Smooth muscle cell (in vitro differentiated cells): ENCODE results near the gene HOXA11. TPM values are rescaled to one million over a fixed set of nuclear protein-coding genes. Genes with fewer than 3 reads are reported as not detected.

Experiments used
- DNase-seq: peaks from one replicate; lab custom pipeline; 2025; ENCODE audit not compliant: unreplicated experiment; lab: John Stamatoyannopoulos, UW
- H2AFZ ChIP-seq: fragments of 200-600 bp; sonication (generic); 2 replicates; pipeline ENCODE4 v1.6.0; 2016; ENCODE audit warnings: antibody characterized with exemption, low read depth, mild to moderate bottlenecking
- H3F3A ChIP-seq: fragments of 200-600 bp; sonication (generic); 2 replicates; pipeline ENCODE4 v1.6.0; 2017; ENCODE audit warnings: antibody characterized with exemption, low read depth
- H3K27ac ChIP-seq: fragments of 200-600 bp; sonication (generic); 2 replicates; pipeline ENCODE4 v1.5.1; 2016; ENCODE audit warnings: low read depth, mild to moderate bottlenecking
- H3K27me3 ChIP-seq: fragments of 200-600 bp; sonication (generic); 2 replicates; pipeline ENCODE4 v1.6.1; 2016; ENCODE audit warnings: low read depth, mild to moderate bottlenecking
- H3K36me3 ChIP-seq: fragments of 200-600 bp; sonication (generic); 2 replicates; pipeline ENCODE4 v1.5.1; 2016; ENCODE audit warnings: low read depth
- H3K4me1 ChIP-seq: fragments of 200-600 bp; sonication (generic); 2 replicates; pipeline ENCODE4 v1.5.1; 2016; ENCODE audit warnings: low read depth
- H3K4me2 ChIP-seq: fragments of 200-600 bp; sonication (generic); 2 replicates; pipeline ENCODE4 v1.6.0; 2016; ENCODE audit warnings: mild to moderate bottlenecking
- H3K4me3 ChIP-seq: fragments of 200-600 bp; sonication (generic); 2 replicates; pipeline ENCODE4 v1.5.1; 2016; ENCODE audit warnings: mild to moderate bottlenecking
- H3K79me2 ChIP-seq: fragments of 200-600 bp; sonication (generic); 2 replicates; pipeline ENCODE4 v1.6.0; 2016; ENCODE audit warnings: low read depth, mild to moderate bottlenecking
- H3K9ac ChIP-seq: fragments of 200-600 bp; sonication (generic); 2 replicates; pipeline ENCODE4 v1.6.0; 2016; ENCODE audit warnings: low read depth
- H3K9me3 ChIP-seq: fragments of 200-600 bp; sonication (generic); replicated peaks from 2 replicates; pipeline ENCODE4 v1.5.1; 2016; ENCODE audit warnings: low read depth
- H4K20me1 ChIP-seq: fragments of 200-600 bp; sonication (generic); 2 replicates; pipeline ENCODE4 v1.6.0; 2016; ENCODE audit warnings: low read depth
- CTCF ChIP-seq: fragments of 200-600 bp; sonication (generic); IDR thresholded peaks from 2 replicates; pipeline ENCODE4 v1.5.1; 2017; ENCODE audit warnings: borderline replicate concordance, mild to moderate bottlenecking, antibody characterized with exemption; ENCODE audit not compliant: insufficient read depth, poor library complexity, severe bottlenecking
- WGBS: methylation state at CpG from one replicate; pipeline ENCODE4 v1.1.7; 2016; ENCODE audit warnings: low lambda C conversion rate; 5-methylcytosine and 5-hydroxymethylcytosine counted together
- polyA plus RNA-seq: library from polyadenylated mRNA; unstranded; fragments of >200 nt; fragmentation: Nextera tagmentation; extraction: Ambion mirVana; gene quantifications from 2 replicates; pipeline ENCODE4 v1.2.1, GENCODE V29; 2016
- total RNA-seq: library from RNA; depleted of rRNA; stranded (reverse); fragments of >200 nt; gene quantifications from 2 replicates; pipeline ENCODE4 v1.2.3, GENCODE V29; 2014

The HOXA11 gene
- total and polyA plus RNA-seq, 2 experiments from 2014 or later = 20.3 to 27.7 TPM

GRCh38 chr7:27172823-27173510, 12.1 kb downstream of the HOXA11 start:
- Histone ChIP-seq H3K9me3 (no peaks in the 10 kb centered on the region), H2AFZ (no peak overlapping the region), H3K79me2 (peaks cover 100% of the 10 kb centered on the region), H3K4me2 (peak overlapping the region; percentile 89), H3K9ac (peak overlapping the region; percentile 88), H3K27ac (peak overlapping the region; percentile 95), H3F3A (peaks cover 7% of the 10 kb centered on the region), H3K36me3 (no peaks in the 10 kb centered on the region), H3K4me3 (peak overlapping the region; percentile 67), H3K27me3 (peaks cover 25% of the 10 kb centered on the region), H3K4me1 (no peaks in the 10 kb centered on the region), H4K20me1 (peaks cover 35% of the 10 kb centered on the region)
- under 1% methylated on average over 40 of the region's 58 CpGs for WGBS
- DNase-seq = no peak
- no peak for TF ChIP-seq CTCF

GRCh38 chr7:27172315-27172774, 12.7 kb downstream of the HOXA11 start:
- Histone ChIP-seq H2AFZ (no peak overlapping the region), H3K79me2 (peaks cover 100% of the 10 kb centered on the region), H3F3A (peaks cover 7% of the 10 kb centered on the region), H3K9ac (peak overlapping the region; percentile 88), H3K27ac (peak overlapping the region; percentile 95), H3K36me3 (no peaks in the 10 kb centered on the region), H3K4me1 (no peaks in the 10 kb centered on the region), H3K27me3 (peaks cover 30% of the 10 kb centered on the region), H3K4me2 (peak overlapping the region; percentile 89), H3K4me3 (peak overlapping the region; percentile 67), H3K9me3 (no peaks in the 10 kb centered on the region), H4K20me1 (peaks cover 35% of the 10 kb centered on the region)
- DNase-seq = no peak
- no peak for TF ChIP-seq CTCF
- 6% methylated on average over 10 of the region's 10 CpGs for WGBS

DNA sequence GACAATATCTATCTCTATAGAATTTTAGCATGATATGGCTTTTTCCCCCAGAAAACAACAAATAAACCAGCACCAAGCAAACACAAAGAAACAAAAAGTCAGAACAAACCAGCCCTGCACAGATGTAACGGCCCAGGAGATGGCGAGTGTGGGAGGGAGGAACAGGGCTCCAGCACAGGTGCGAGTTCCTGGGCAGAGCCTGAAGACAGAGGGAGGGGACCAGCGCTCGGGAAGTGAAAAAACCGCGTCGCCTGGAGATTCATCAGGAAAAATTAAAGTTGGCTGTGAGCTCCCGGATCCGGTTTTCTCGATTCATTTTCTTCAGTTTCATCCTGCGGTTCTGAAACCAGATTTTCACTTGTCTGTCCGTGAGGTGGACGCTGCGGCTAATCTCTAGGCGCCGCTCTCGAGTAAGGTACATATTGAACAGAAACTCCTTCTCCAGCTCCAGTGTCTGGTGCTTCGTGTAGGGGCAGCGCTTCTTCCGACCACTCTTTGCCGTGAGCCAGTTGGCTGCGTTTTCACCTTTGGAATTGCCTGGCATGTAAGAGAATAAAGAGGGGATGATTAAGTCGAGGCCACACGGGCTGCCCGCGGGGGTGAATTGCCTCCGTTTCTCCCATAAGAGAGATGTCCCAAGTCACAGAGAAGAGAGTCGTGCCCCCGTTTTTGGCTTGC, 13.3 kb downstream of the HOXA11 start:
- Histone ChIP-seq H3K4me1 (no peaks in the 10 kb centered on the region), H3K9me3 (no peaks in the 10 kb centered on the region), H3K9ac (peak overlapping the region; percentile 88), H3K27ac (peak overlapping the region; percentile 95), H4K20me1 (peaks cover 35% of the 10 kb centered on the region), H3K79me2 (peaks cover 100% of the 10 kb centered on the region), H3K4me3 (peak overlapping the region; percentile 67), H2AFZ (no peak overlapping the region), H3K27me3 (peaks cover 36% of the 10 kb centered on the region), H3F3A (peaks cover 7% of the 10 kb centered on the region), H3K36me3 (no peaks in the 10 kb centered on the region), H3K4me2 (peak overlapping the region; percentile 89)
- DNase-seq = no peak
- TF ChIP-seq CTCF = no peak
- 8% methylated on average over 30 of the region's 30 CpGs for WGBS

GRCh38 chr7:27171325-27171636, 13.8 kb downstream of the HOXA11 start:
- no peak overlapping the region for H2AFZ ChIP-seq
- H3K36me3 ChIP-seq = no peaks in the 10 kb centered on the region
- no peaks in the 10 kb centered on the region for H3K4me1 ChIP-seq
- H3K9me3 ChIP-seq = no peaks in the 10 kb centered on the region
- no peak for DNase-seq
- H3K4me2 ChIP-seq = peak overlapping the region; percentile 89
- H3K27me3 ChIP-seq = peaks cover 40% of the 10 kb centered on the region
- H3K4me3 ChIP-seq = peak overlapping the region; percentile 67
- H3K79me2 ChIP-seq = peaks cover 100% of the 10 kb centered on the region
- peaks cover 7% of the 10 kb centered on the region for H3F3A ChIP-seq
- TF ChIP-seq CTCF = no peak
- H3K9ac ChIP-seq = peak overlapping the region; percentile 88
- WGBS = 3% methylated on average over 8 of the region's 8 CpGs
- peaks cover 31% of the 10 kb centered on the region for H4K20me1 ChIP-seq
- H3K27ac ChIP-seq = peak overlapping the region; percentile 95
